Measurements from ENCODE around the gene SPRED1. TPM values are rescaled to one million over a fixed set of nuclear protein-coding genes. Genes with fewer than 3 reads are reported as not detected.

The SPRED1 gene
- total and polyA plus RNA-seq, 2 of the 13 experiments (the other 11 are each of a cell fraction or from before 2014, with no cell fraction given): 3.8 to 9.6 TPM

DNA sequence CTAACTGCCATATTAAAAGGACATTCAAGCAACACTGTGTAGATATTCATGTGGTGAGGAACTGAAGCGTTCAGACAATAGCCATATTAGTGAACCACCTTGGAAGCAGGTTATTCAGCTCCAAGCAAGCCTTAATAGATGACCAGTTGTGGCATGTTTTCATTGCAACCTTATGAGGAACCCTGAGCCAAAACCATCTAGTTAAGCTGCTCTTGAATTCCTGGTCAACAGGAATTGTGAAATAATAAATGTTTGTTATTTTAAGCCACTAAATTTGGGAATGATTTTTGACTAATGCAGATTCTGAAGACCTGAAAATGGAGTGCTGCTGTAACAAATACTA, 73.0 kb downstream of the SPRED1 start:
- peaks cover 1 to 35% of the 10 kb centered on the region in 2 experiments for H3K36me3 ChIP-seq (replicated peaks in 1 of 2; ENCODE audit: control insufficient read depth in 1 of 2, insufficient read depth in 2 of 2, low read length in 2 of 2)
- FAIRE-seq (no peak), ATAC-seq (no peak), DNase-seq (ENCODE audit: low spot score) (no peak)
- TF ChIP-seq ZNF136 (CRISPR knock-in tag; IDR thresholded peaks at IDR 0.05; ENCODE audit: low read depth) (no peak), MBNL3 (CRISPR knock-in tag; conservative IDR thresholded peaks at IDR 0.05) (no peak), TGIF2 (CRISPR knock-in tag; IDR thresholded peaks at IDR 0.05) (no peak), ZBTB20 (CRISPR knock-in tag; IDR thresholded peaks at IDR 0.05; ENCODE audit: borderline replicate concordance, low read depth) (no peak)
- TF ChIP-seq, protein P1, sequence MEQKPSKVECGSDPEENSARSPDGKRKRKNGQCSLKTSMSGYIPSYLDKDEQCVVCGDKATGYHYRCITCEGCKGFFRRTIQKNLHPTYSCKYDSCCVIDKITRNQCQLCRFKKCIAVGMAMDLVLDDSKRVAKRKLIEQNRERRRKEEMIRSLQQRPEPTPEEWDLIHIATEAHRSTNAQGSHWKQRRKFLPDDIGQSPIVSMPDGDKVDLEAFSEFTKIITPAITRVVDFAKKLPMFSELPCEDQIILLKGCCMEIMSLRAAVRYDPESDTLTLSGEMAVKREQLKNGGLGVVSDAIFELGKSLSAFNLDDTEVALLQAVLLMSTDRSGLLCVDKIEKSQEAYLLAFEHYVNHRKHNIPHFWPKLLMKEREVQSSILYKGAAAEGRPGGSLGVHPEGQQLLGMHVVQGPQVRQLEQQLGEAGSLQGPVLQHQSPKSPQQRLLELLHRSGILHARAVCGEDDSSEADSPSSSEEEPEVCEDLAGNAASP (CRISPR knock-in tag; IDR thresholded peaks at IDR 0.05; ENCODE audit: borderline replicate concordance): no peak
- TF ChIP-seq, protein P2, sequence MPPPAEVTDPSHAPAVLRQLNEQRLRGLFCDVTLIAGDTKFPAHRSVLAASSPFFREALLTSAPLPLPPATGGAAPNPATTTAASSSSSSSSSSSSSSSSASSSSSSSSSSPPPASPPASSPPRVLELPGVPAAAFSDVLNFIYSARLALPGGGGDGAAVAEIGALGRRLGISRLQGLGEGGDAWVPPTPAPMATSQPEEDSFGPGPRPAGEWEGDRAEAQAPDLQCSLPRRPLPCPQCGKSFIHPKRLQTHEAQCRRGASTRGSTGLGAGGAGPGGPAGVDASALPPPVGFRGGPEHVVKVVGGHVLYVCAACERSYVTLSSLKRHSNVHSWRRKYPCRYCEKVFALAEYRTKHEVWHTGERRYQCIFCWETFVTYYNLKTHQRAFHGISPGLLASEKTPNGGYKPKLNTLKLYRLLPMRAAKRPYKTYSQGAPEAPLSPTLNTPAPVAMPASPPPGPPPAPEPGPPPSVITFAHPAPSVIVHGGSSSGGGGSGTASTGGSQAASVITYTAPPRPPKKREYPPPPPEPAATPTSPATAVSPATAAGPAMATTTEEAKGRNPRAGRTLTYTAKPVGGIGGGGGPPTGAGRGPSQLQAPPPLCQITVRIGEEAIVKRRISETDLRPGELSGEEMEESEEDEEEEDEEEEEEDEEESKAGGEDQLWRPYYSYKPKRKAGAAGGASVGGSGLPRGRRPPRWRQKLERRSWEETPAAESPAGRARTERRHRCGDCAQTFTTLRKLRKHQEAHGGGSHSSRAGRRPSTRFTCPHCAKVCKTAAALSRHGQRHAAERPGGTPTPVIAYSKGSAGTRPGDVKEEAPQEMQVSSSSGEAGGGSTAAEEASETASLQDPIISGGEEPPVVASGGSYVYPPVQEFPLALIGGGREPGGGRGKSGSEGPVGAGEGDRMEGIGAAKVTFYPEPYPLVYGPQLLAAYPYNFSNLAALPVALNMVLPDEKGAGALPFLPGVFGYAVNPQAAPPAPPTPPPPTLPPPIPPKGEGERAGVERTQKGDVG (CRISPR knock-in tag; IDR thresholded peaks at IDR 0.05; ENCODE audit: borderline replicate concordance): no peak
- H3K4me2 ChIP-seq (ENCODE audit: low read depth, low read length): no peak overlapping the region
- no peak overlapping the region for H3K27ac ChIP-seq (ENCODE audit: extremely low read length, insufficient read depth, low read length)
- ChIA-PET POLR2A (no interaction called here), CTCF (ENCODE audit: low intra/inter-chr PET ratio, low total read pairs) (no interaction called here)
- H3K4me3 ChIP-seq (replicated peaks in 1 of 3; ENCODE audit: insufficient read depth in 1 of 3, low read depth in 2 of 3, low read length in 3 of 3): no peak overlapping the region
- no peaks in the 10 kb centered on the region for H4K20me1 ChIP-seq (ENCODE audit: insufficient read depth, low read length)
- BruUV-seq (replicated peaks): no TSS peak
- in situ Hi-C loops (cut with HindIII; ENCODE audit: extremely low pct_ligation_motif_present, low pct_unique_long_range_greater_than_20kb): no loop called here
- no peaks in the 10 kb centered on the region for H3K4me1 ChIP-seq (ENCODE audit: insufficient read depth, low read length)
- no peak overlapping the region for H2AFZ ChIP-seq (ENCODE audit: low read length)
- WGBS (ENCODE audit: low lambda C conversion rate): 100% methylated on average over 1 of the region's 1 CpG
- H3K9me3 ChIP-seq (ENCODE audit: low read length): no peaks in the 10 kb centered on the region
- intact Hi-C loops (cut with micrococcal nuclease; ENCODE audit: unreplicated experiment): no loop called here
- no peak overlapping the region for H3K9ac ChIP-seq (ENCODE audit: insufficient read depth, low read depth, low read length)
- no peaks in the 10 kb centered on the region for H3K79me2 ChIP-seq (ENCODE audit: insufficient read depth, low read length)
- H3K27me3 ChIP-seq (ENCODE audit: control insufficient read depth in 1 of 2, insufficient read depth in 2 of 2, low read length in 2 of 2): no peaks in the 10 kb centered on the region

Data from HepG2 (cell line).